Psoas muscle (tissue), 8 donors: ENCODE measurements around the gene RAD51B. TPM values are rescaled to one million over a fixed set of nuclear protein-coding genes. Genes with fewer than 3 reads are reported as not detected.

ENCODE experiments used
- ATAC-seq, 4 donors: fragments of 200-7000 bp; cut with Tn5 transposase; one replicate each; pipeline ENCODE4 v1.9.1; 2020; ENCODE audit warnings: moderate library complexity in 3 of 4, mild to moderate bottlenecking in 2 of 4
- DNase-seq, 2 donors: peaks; one replicate each; pipeline ENCODE4 v3.0.0-alpha.2; 2020
- H3K27ac ChIP-seq: fragments of 200-600 bp; one replicate; pipeline ENCODE4 v1.8.0; 2022
- H3K27me3 ChIP-seq, 3 donors: fragments of 200-600 bp in 1 of 3; one replicate each; pipeline versions ENCODE4 v1.6.1 to v1.8.0; 2013 to 2022; ENCODE audit warnings: low read length in 2 of 3, mild to moderate bottlenecking in 2 of 3, moderate library complexity in 1 of 3; ENCODE audit not compliant: insufficient read depth in 3 of 3
- H3K36me3 ChIP-seq, 2 donors: fragments of 200-600 bp in 1 of 2; one replicate each; pipeline versions ENCODE4 v1.6.1 to v1.8.0; 2013 to 2022; ENCODE audit warnings: low read depth in 1 of 2, mild to moderate bottlenecking in 1 of 2, moderate library complexity in 1 of 2; ENCODE audit not compliant: insufficient read depth in 1 of 2
- H3K4me1 ChIP-seq: fragments of 200-600 bp; one replicate; pipeline ENCODE4 v1.8.0; 2022
- H3K4me3 ChIP-seq: fragments of 200-600 bp; one replicate; pipeline ENCODE4 v1.8.0; 2022; ENCODE audit warnings: mild to moderate bottlenecking
- H3K9me3 ChIP-seq: fragments of 200-600 bp; one replicate; pipeline ENCODE4 v1.8.0; 2022
- CTCF ChIP-seq: fragments of 200-600 bp; IDR thresholded peaks from one replicate; pipeline ENCODE4 v1.8.0; 2022; ENCODE audit warnings: antibody characterized with exemption
- WGBS, 3 donors: extraction: QIAGEN DNeasy Blood & Tissue Kit; methylation state at CpG; one replicate each; pipeline versions ENCODE4 v1.1.6 to v1.1.7; 2013; 5-methylcytosine and 5-hydroxymethylcytosine counted together
- intact Hi-C, 2 donors: fragments of 100-400 bp; cut with DNase I; formaldehyde crosslinking; loops; one replicate each; pipeline versions ENCODE4 v1.11.0 to v1.14.2; 2022
- polyA plus RNA-seq, 3 donors: library from polyadenylated mRNA; stranded (reverse); fragments of 200-250 nt; gene quantifications; one replicate each; pipeline ENCODE4 v1.2.3, GENCODE V29; 2013
- total RNA-seq, 4 donors: library from RNA; stranded (reverse); fragmentation: NEBNext Ultra II Directional in 2 of 4; extraction: Animal tissue kit (Norgen Biotek cat#: 25700) in 2 of 4; gene quantifications; one replicate each; pipeline versions ENCODE4 v1.2.1 to v1.2.4, GENCODE V29; 2021 to 2023
- donor health status: healthy with polysubstance abuse.
- donor health status: DM: no; HTN: no; CAD: no; lungs with moderate emphysema.
- donor health status: Bipolar disorder and iron deficiency.
- donor health status: healthy.
- donor health status: DM: yes; HTN: yes; CAD: no.
- donor health status: DM: no; HTN: no; CAD: no.
- donor health status: DM: no; HTN: no; CAD: no.
- donor health status: DM: yes; HTN: yes; CAD: no.

Gene RAD51B
- total and polyA plus RNA-seq, 7 donors: 0.60 to 7.2 (median 2.2) TPM

- no peak for TF ChIP-seq CTCF
- H3K9me3 ChIP-seq: peaks cover 11% of the 10 kb centered on the region
- 95 to 100% (median 96%) methylated on average over 1 of the region's 1 CpG for WGBS, 3 donors
- no peaks in the 10 kb centered on the region for H3K36me3 ChIP-seq
- intact Hi-C loops: no loop called here
- H3K4me1 ChIP-seq: peaks cover 8% of the 10 kb centered on the region
- DNase-seq (no peak), ATAC-seq (no peak)
- H3K4me3 ChIP-seq: no peak overlapping the region
- no peaks in the 10 kb centered on the region for H3K27me3 ChIP-seq
- no peak overlapping the region for H3K27ac ChIP-seq
These were observed 333.7 kb downstream of the RAD51B start for GRCh38 chr14:68153275-68153674.

GRCh38 chr14:68154275-68154674 lies 334.7 kb downstream of the RAD51B start:
- H3K4me3 ChIP-seq: no peak overlapping the region
- TF ChIP-seq CTCF: no peak
- H3K27ac ChIP-seq: no peak overlapping the region
- no peaks in the 10 kb centered on the region for H3K27me3 ChIP-seq
- peaks cover 6% of the 10 kb centered on the region for H3K9me3 ChIP-seq
- 92 to 100% (median 95%) methylated on average over 2 of the region's 2 CpGs for WGBS, 3 donors
- ATAC-seq: no peak
- intact Hi-C loops: no loop called here
- H3K36me3 ChIP-seq: no peaks in the 10 kb centered on the region
- no peak for DNase-seq
- peaks cover 11% of the 10 kb centered on the region for H3K4me1 ChIP-seq

- intact Hi-C loops: no loop called here
- ATAC-seq: peak in 1 of 4 donors; percentile 56
- no peak for DNase-seq
- 42 to 71% (median 63%) methylated on average over 1 of the region's 1 CpG for WGBS, 3 donors
- no peak for TF ChIP-seq CTCF
- no peaks in the 10 kb centered on the region for H3K27me3 ChIP-seq
- H3K4me1 ChIP-seq: peaks cover 11% of the 10 kb centered on the region
- no peaks in the 10 kb centered on the region for H3K36me3 ChIP-seq
- H3K27ac ChIP-seq: no peak overlapping the region
- H3K4me3 ChIP-seq: no peak overlapping the region
- H3K9me3 ChIP-seq: no peaks in the 10 kb centered on the region
These were observed 338.4 kb downstream of the RAD51B start for GRCh38 chr14:68157971-68158371.

- ATAC-seq (peak in 1 of 4 donors; percentile 58), DNase-seq (no peak)
- peak; percentile 22 for TF ChIP-seq CTCF
- H3K36me3 ChIP-seq: no peaks in the 10 kb centered on the region
- intact Hi-C loops: no loop called here
- no peaks in the 10 kb centered on the region for H3K9me3 ChIP-seq
- no peak overlapping the region for H3K27ac ChIP-seq
- 71 to 83% (median 73%) methylated on average over 4 of the region's 4 CpGs for WGBS, 3 donors
- H3K4me3 ChIP-seq: no peak overlapping the region
- no peaks in the 10 kb centered on the region for H3K27me3 ChIP-seq
- peaks cover 11% of the 10 kb centered on the region for H3K4me1 ChIP-seq
These were observed 339.1 kb downstream of the RAD51B start for GRCh38 chr14:68158640-68159039.
